Mammary epithelial cell (primary cell): ENCODE results near the gene WBP2.

ENCODE experiments used
- EZH2 ChIP-seq: IDR thresholded peaks from 2 replicates; pipeline ENCODE4 v1.6.1; 2012; ENCODE audit warnings: low read length, inconsistent platforms, borderline replicate concordance
- TF ChIP-seq, protein P1 (sequence below), 2 donors: IDR thresholded peaks in 1 of 2; conservative IDR thresholded peaks in 1 of 2; 2 replicates each; pipeline ENCODE4 v1.5.1; 2011 to 2012; ENCODE audit warnings: inconsistent platforms in 2 of 2, low read length in 2 of 2, mild to moderate bottlenecking in 2 of 2, control low read depth in 1 of 2, low read depth in 1 of 2; ENCODE audit not compliant: insufficient read depth in 1 of 2; ENCODE audit errors: extremely low read depth in 1 of 2

DNA sequence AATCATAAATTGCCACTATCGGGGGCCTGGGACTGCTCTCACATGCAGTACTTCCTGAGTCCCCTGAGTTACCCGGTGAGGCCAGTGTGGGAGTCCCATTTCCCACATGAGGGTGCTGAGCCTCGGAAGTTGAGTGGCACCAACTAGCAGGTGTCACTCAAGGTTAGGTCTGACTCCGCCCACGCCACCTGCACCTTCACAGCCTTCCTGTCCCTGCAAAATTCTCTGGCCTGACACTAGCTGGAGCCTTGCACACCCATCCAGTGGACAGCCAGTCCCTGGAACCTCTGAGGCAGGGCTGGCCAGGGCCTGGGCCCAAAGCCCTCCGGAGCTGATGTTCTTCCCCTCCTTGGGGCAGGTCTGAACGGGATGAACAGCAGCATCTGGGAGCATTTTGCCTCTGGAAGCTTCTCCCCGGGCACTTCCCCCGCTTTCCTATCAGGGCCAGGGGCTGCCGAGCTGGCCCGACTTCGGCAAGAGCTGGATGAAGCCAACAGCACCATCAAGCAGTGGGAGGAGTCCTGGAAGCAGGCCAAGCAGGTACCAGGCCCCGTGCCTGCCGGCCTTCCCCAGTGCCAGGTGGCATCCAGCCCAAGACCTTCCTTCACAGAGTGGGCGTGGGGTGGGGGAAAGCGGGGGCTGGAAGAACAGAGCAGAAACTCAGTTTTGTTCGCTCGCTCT, 32.9 kb downstream of the WBP2 start:
- TF ChIP-seq, protein P1, sequence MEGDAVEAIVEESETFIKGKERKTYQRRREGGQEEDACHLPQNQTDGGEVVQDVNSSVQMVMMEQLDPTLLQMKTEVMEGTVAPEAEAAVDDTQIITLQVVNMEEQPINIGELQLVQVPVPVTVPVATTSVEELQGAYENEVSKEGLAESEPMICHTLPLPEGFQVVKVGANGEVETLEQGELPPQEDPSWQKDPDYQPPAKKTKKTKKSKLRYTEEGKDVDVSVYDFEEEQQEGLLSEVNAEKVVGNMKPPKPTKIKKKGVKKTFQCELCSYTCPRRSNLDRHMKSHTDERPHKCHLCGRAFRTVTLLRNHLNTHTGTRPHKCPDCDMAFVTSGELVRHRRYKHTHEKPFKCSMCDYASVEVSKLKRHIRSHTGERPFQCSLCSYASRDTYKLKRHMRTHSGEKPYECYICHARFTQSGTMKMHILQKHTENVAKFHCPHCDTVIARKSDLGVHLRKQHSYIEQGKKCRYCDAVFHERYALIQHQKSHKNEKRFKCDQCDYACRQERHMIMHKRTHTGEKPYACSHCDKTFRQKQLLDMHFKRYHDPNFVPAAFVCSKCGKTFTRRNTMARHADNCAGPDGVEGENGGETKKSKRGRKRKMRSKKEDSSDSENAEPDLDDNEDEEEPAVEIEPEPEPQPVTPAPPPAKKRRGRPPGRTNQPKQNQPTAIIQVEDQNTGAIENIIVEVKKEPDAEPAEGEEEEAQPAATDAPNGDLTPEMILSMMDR (conservative IDR thresholded peaks at IDR 0.05 in 1 of 2, IDR thresholded peaks at IDR 0.05 in 1 of 2; ENCODE audit: extremely low read depth in 1 of 2, insufficient read depth in 1 of 2, low read depth in 1 of 2, low read length in 2 of 2), result no peak
- TF ChIP-seq EZH2, result no peak
